GM12891 (cell line): Measurements from ENCODE around the gene CLIC5. TPM values are rescaled to one million over a fixed set of nuclear protein-coding genes. Genes with fewer than 3 reads are reported as not detected.

Experiments used
- DNase-seq: peaks from one replicate; pipeline ENCODE4 v3.0.0; 2011; ENCODE audit warnings: low spot score; ENCODE audit not compliant: insufficient read length
- FAIRE-seq: peaks from 2 replicates; lab custom pipeline; 2011; peaks lifted over from hg19 to GRCh38; lab: Jason Lieb, UNC
- PAX5 ChIP-seq: IDR thresholded peaks from 2 replicates; pipeline ENCODE4 v1.6.1; 2011; ENCODE audit warnings: low read length, moderate library complexity, mild to moderate bottlenecking; ENCODE audit not compliant: insufficient read depth, severe bottlenecking
- POLR2A ChIP-seq: IDR thresholded peaks from 2 replicates; pipeline ENCODE4 v1.6.1; 2011; ENCODE audit warnings: low read depth, low read length, control low read depth
- POLR2AphosphoS5 ChIP-seq: IDR thresholded peaks from 2 replicates; pipeline ENCODE4 v1.6.1; 2011; ENCODE audit warnings: low read depth, low read length, control low read depth
- POU2F2 ChIP-seq: IDR thresholded peaks from 2 replicates; pipeline ENCODE4 v1.6.1; 2011; ENCODE audit warnings: low read depth, mild to moderate bottlenecking, control low read depth, low read length, moderate library complexity
- SPI1 ChIP-seq: IDR thresholded peaks from 2 replicates; pipeline ENCODE4 v1.6.1; 2011; ENCODE audit warnings: low read depth, low read length, control low read depth
- TAF1 ChIP-seq: IDR thresholded peaks from 2 replicates; pipeline ENCODE4 v1.6.1; 2011; ENCODE audit warnings: low read depth, low read length, control low read depth
- polyA plus RNA-seq: library from polyadenylated mRNA; unstranded; fragments of >200 nt; gene quantifications from one replicate; pipeline ENCODE4 v1.2.1, GENCODE V29; 2012; ENCODE audit warnings: low read depth, missing spikeins, inconsistent platforms; ENCODE audit not compliant: missing spikeins

Gene CLIC5
- not detected for polyA plus RNA-seq

- TF ChIP-seq TAF1 = no peak
- no peak for TF ChIP-seq POLR2A
- DNase-seq (peak; percentile 25), FAIRE-seq (no peak)
These were observed at the start of gene CLIC5 for GRCh38 chr6:46015119-46015968. CLIC5 (minus strand) TSS chr6:46015860; CDS start chr6:46015542, 318 bp downstream.

GRCh38 chr6:46062991-46063390, 47.3 kb upstream of the CLIC5 start:
- DNase-seq (no peak), FAIRE-seq (no peak)
- TF ChIP-seq POU2F2 (no peak), PAX5 (no peak), POLR2AphosphoS5 (no peak), SPI1 (no peak), TAF1 (no peak)

GRCh38 chr6:46062312-46062711, 46.7 kb upstream of the CLIC5 start:
- DNase-seq (no peak), FAIRE-seq (no peak)
- no peak for TF ChIP-seq POLR2AphosphoS5
- no peak for TF ChIP-seq POLR2A
- TF ChIP-seq POU2F2 = no peak
- no peak for TF ChIP-seq TAF1
- TF ChIP-seq SPI1 = no peak
- TF ChIP-seq PAX5 = no peak

- DNase-seq = no peak
- FAIRE-seq = no peak
These were observed 45.8 kb upstream of the CLIC5 start for GRCh38 chr6:46061497-46061896.

GRCh38 chr6:46059608-46060007, 43.9 kb upstream of the CLIC5 start:
- FAIRE-seq = no peak
- no peak for DNase-seq

More at GRCh38 chr6:46061497-46061896, 45.8 kb upstream of the CLIC5 start:
- TF ChIP-seq SPI1 = no peak
- no peak for TF ChIP-seq POLR2A
- no peak for TF ChIP-seq POU2F2
- TF ChIP-seq TAF1 = no peak
- TF ChIP-seq POLR2AphosphoS5 = no peak
- no peak for TF ChIP-seq PAX5

GRCh38 chr6:46058951-46059350, 43.3 kb upstream of the CLIC5 start:
- no peak for FAIRE-seq
- no peak for DNase-seq
- TF ChIP-seq POLR2AphosphoS5 (no peak), PAX5 (no peak), SPI1 (no peak), POLR2A (no peak), TAF1 (no peak), POU2F2 (no peak)

More at GRCh38 chr6:46059608-46060007, 43.9 kb upstream of the CLIC5 start:
- TF ChIP-seq PAX5 (no peak), SPI1 (no peak), POU2F2 (no peak), POLR2AphosphoS5 (no peak), TAF1 (no peak), POLR2A (no peak)

GRCh38 chr6:46057792-46058191, 42.1 kb upstream of the CLIC5 start:
- TF ChIP-seq SPI1 (no peak), TAF1 (no peak), POU2F2 (no peak), POLR2A (no peak), PAX5 (no peak), POLR2AphosphoS5 (no peak)
- no peak for FAIRE-seq

GRCh38 chr6:46056906-46057529, 41.4 kb upstream of the CLIC5 start:
- DNase-seq = no peak
- TF ChIP-seq POLR2A = no peak
- FAIRE-seq = no peak

More at GRCh38 chr6:46057792-46058191, 42.1 kb upstream of the CLIC5 start:
- no peak for DNase-seq

GRCh38 chr6:46054516-46054915, 38.9 kb upstream of the CLIC5 start:
- DNase-seq (no peak), FAIRE-seq (no peak)

GRCh38 chr6:46053039-46053933, 37.6 kb upstream of the CLIC5 start:
- FAIRE-seq (no peak), DNase-seq (no peak)
- TF ChIP-seq TAF1 = no peak
- TF ChIP-seq PAX5 = no peak
- no peak for TF ChIP-seq POLR2AphosphoS5
- TF ChIP-seq POU2F2 = no peak
- no peak for TF ChIP-seq POLR2A
- TF ChIP-seq SPI1 = no peak

More at GRCh38 chr6:46054516-46054915, 38.9 kb upstream of the CLIC5 start:
- no peak for TF ChIP-seq POU2F2
- TF ChIP-seq POLR2AphosphoS5 = no peak
